Immature natural killer cell (primary cell): ENCODE data around the gene DENND4B. TPM values are rescaled to one million over a fixed set of nuclear protein-coding genes. Genes with fewer than 3 reads are reported as not detected.

Source experiments
- DNase-seq, 3 donors: peaks; one replicate each; pipeline ENCODE4 v3.0.0; 2022; ENCODE audit warnings: mixed read lengths in 1 of 3
- H3K27ac Mint-ChIP-seq, 6 donors: one replicate each; pipeline ENCODE4 v1.8.0; 2020; ENCODE audit warnings: mixed read lengths in 6 of 6, mild to moderate bottlenecking in 5 of 6, inconsistent platforms in 4 of 6, moderate library complexity in 3 of 6
- H3K27me3 Mint-ChIP-seq, 3 donors: one replicate each; pipeline ENCODE4 v1.8.0; 2020 to 2021; ENCODE audit warnings: low read depth in 3 of 3, mild to moderate bottlenecking in 3 of 3, mixed read lengths in 3 of 3, moderate library complexity in 3 of 3, inconsistent platforms in 1 of 3
- H3K36me3 Mint-ChIP-seq, 3 donors: one replicate each; pipeline ENCODE4 v1.8.0; 2020; ENCODE audit warnings: mixed read lengths in 3 of 3, inconsistent platforms in 2 of 3, mild to moderate bottlenecking in 2 of 3
- H3K4me1 Mint-ChIP-seq, 2 donors: one replicate each; pipeline ENCODE4 v1.8.0; 2020; ENCODE audit warnings: inconsistent platforms in 2 of 2, mild to moderate bottlenecking in 2 of 2, mixed read lengths in 2 of 2, moderate library complexity in 1 of 2
- H3K4me3 Mint-ChIP-seq, 5 donors: one replicate each; pipeline ENCODE4 v1.8.0; 2020; ENCODE audit warnings: mild to moderate bottlenecking in 5 of 5, mixed read lengths in 5 of 5, inconsistent platforms in 3 of 5, moderate library complexity in 3 of 5
- H3K9me3 Mint-ChIP-seq, 6 donors: one replicate each; pipeline ENCODE4 v1.8.0; 2020; ENCODE audit warnings: mild to moderate bottlenecking in 6 of 6, mixed read lengths in 6 of 6, inconsistent platforms in 4 of 6, moderate library complexity in 3 of 6
- polyA plus RNA-seq, 3 donors: library from polyadenylated mRNA; unstranded; fragments of 300-500 nt; fragmentation: Illumina TruSeq; gene quantifications; one replicate each; pipeline ENCODE4 v1.2.3, GENCODE V29; 2021

The DENND4B gene, protein sequence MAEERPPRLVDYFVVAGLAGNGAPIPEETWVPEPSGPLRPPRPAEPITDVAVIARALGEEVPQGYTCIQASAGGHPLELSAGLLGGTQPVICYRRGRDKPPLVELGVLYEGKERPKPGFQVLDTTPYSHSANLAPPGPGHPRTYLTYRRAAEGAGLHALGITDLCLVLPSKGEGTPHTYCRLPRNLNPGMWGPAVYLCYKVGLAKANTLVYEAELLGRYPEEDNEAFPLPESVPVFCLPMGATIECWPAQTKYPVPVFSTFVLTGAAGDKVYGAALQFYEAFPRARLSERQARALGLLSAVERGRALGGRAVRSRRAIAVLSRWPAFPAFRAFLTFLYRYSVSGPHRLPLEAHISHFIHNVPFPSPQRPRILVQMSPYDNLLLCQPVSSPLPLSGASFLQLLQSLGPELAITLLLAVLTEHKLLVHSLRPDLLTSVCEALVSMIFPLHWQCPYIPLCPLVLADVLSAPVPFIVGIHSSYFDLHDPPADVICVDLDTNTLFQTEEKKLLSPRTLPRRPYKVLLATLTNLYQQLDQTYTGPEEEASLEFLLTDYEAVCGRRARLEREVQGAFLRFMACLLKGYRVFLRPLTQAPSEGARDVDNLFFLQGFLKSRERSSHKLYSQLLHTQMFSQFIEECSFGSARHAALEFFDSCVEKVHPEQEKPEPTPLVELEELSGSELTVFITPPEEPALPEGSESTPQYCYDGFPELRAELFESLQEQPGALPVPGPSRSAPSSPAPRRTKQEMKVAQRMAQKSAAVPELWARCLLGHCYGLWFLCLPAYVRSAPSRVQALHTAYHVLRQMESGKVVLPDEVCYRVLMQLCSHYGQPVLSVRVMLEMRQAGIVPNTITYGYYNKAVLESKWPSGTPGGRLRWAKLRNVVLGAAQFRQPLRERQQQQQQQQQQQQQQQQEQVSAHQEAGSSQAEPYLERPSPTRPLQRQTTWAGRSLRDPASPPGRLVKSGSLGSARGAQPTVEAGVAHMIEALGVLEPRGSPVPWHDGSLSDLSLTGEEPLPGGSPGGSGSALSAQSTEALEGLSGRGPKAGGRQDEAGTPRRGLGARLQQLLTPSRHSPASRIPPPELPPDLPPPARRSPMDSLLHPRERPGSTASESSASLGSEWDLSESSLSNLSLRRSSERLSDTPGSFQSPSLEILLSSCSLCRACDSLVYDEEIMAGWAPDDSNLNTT (N-terminal part only)
- polyA plus RNA-seq = 10 to 100 TPM in 2 of 3 donors, 1 to 10 TPM in 1; 9.9 to 37.1 (median 11.5) TPM

DNA sequence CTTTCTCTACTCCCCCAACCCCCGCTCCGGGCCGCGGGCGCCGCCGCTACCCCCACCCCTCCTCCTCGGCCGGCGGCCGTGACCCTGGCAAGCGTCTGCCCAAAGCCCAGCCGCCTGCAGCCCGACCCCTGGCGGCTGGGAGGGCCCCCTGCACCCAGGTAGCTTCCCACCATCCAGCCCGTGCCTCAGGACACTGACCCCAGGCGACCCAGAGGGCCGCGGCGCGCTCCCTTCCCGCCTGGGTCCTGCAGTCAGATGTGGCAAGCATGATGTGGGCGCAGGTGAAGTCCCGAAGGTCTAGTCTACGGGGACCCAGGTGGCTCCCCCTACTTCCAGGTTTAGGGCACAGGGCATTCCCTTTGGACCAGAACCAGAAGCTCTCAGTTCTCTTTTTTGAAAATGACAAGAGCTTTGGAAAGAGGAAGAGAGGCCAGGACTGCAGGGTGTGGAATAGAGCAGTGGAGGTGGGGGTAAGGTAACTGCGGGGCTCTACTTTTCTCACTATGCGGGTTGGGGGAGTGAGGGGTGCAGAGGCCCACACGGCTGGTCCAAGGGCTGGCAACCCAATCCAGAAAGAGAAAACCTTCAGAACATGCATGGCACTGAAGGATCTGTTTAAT lies at the start of gene DENND4B:
Gene DENND4B, minus strand, starts transcription at position 97 of the 620 bp plus-strand sequence. CDS start 2,344 bp downstream, outside the sequence.
- H3K27ac Mint-ChIP-seq = peak within 1 kb of the TSS; percentile 96 to 100 (median 100)
- peaks cover 43 to 47% of the 10 kb centered on the region in 2 donors for H3K4me1 Mint-ChIP-seq
- peaks cover 11 to 23% (median 13%) of the 10 kb centered on the region in 3 donors for H3K27me3 Mint-ChIP-seq
- peaks cover 14 to 31% (median 23%) of the 10 kb centered on the region in 3 donors for H3K36me3 Mint-ChIP-seq
- no peaks in the 10 kb centered on the region for H3K9me3 Mint-ChIP-seq
- peak; percentile 79 to 82 (median 81) for DNase-seq
- peak within 1 kb of the TSS; percentile 93 to 100 (median 98) for H3K4me3 Mint-ChIP-seq

- no peak for DNase-seq
- Mint-ChIP-seq H3K9me3 (no peaks in the 10 kb centered on the region), H3K4me3 (no peak overlapping the region), H3K4me1 (peaks cover 21 to 38% of the 10 kb centered on the region in 2 donors), H3K36me3 (peaks cover 20 to 27% (median 21%) of the 10 kb centered on the region in 3 donors), H3K27ac (peak overlapping the region in 5 of 6 donors; percentile 40 to 76 (median 70)), H3K27me3 (peaks cover 3 to 11% (median 8%) of the 10 kb centered on the region in 3 donors)
Observed at GRCh38 chr1:153995640-153996039, 49.1 kb upstream of the DENND4B start.

- H3K27ac Mint-ChIP-seq = peak overlapping the region in 4 of 6 donors; percentile 40 to 76 (median 70)
- peaks cover 20 to 27% (median 25%) of the 10 kb centered on the region in 3 donors for H3K36me3 Mint-ChIP-seq
- H3K9me3 Mint-ChIP-seq = no peaks in the 10 kb centered on the region
- H3K27me3 Mint-ChIP-seq = peaks cover 7 to 15% (median 11%) of the 10 kb centered on the region in 3 donors
- no peak overlapping the region for H3K4me3 Mint-ChIP-seq
- H3K4me1 Mint-ChIP-seq = peaks cover 25 to 42% of the 10 kb centered on the region in 2 donors
- no peak for DNase-seq
Observed at GRCh38 chr1:153995202-153995601, 48.7 kb upstream of the DENND4B start.

DNA sequence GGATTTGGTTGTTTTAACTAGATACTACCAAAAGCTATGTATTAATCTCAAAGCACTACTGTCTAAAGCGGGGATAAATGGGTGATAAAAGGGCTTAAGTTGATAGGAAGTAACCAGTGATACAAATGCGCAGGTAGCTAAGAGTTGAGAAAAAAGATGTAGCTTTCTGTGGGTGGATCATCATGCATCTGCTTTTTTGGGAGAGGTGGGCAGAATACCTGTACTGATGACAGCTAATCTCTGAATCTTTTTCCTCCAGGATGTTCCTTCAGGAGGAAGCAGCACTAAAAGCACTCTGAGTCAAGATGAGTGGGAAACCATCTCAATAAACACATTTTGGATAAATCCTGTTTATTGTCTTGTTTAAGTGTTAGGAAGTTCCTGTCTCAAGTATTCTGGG lies 45.3 kb upstream of the DENND4B start:
- H3K27ac Mint-ChIP-seq = peak overlapping the region; percentile 98 to 100 (median 99)
- peaks cover 33 to 48% of the 10 kb centered on the region in 2 donors for H3K4me1 Mint-ChIP-seq
- H3K9me3 Mint-ChIP-seq = no peaks in the 10 kb centered on the region
- H3K36me3 Mint-ChIP-seq = peaks cover 20 to 27% (median 25%) of the 10 kb centered on the region in 3 donors
- H3K4me3 Mint-ChIP-seq = peak overlapping the region; percentile 95 to 99 (median 98)
- DNase-seq = no peak
- H3K27me3 Mint-ChIP-seq = peaks cover 7 to 18% (median 7%) of the 10 kb centered on the region in 3 donors

GRCh38 chr1:153991151-153991630 lies 44.7 kb upstream of the DENND4B start:
- Mint-ChIP-seq H3K4me3 (peak overlapping the region; percentile 95 to 99 (median 98)), H3K36me3 (peaks cover 20 to 27% (median 25%) of the 10 kb centered on the region in 3 donors), H3K27ac (peak overlapping the region; percentile 98 to 100 (median 99)), H3K9me3 (no peaks in the 10 kb centered on the region), H3K27me3 (peaks cover 7 to 21% (median 7%) of the 10 kb centered on the region in 3 donors), H3K4me1 (peaks cover 38 to 55% of the 10 kb centered on the region in 2 donors)
- DNase-seq = no peak

DNA sequence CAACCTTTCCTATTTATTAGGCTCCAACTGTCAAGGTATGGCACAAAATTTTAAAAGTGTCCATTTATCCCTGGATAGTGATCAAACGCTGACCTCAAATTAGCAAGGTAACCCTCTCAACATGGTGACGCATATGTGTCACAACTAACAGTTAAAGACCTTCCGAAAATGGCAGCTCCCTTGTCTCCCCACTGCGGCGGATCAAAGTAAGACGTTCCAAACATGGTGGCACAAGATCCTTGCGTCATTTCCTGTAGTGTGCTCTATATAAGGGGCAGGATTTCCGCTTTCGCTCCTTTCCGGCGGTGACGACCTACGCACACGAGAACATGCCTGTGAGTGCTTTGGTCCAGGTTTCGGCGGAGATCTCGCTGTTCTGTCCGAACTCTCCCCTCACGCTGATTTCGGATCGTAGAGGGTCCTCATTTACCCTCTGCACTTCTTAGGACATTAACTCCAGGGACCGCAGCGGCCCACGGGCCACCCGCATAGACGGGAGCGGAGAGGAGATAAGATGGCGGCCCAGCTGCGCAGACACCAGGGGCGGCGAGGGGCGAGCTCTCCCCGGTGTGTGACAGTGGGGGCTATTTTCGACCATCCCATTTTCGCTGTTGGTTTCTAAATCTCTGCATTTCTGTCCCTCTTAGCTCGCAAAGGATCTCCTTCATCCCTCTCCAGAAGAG lies 44.1 kb upstream of the DENND4B start, which contains the start of gene RPS27:
Gene RPS27, plus strand, starts transcription at position 295 of the 683 bp plus-strand sequence. Its CDS starts 35 bp downstream, at position 330.
- no peaks in the 10 kb centered on the region for H3K9me3 Mint-ChIP-seq
- peaks cover 9 to 21% (median 11%) of the 10 kb centered on the region in 3 donors for H3K27me3 Mint-ChIP-seq
- peak within 1 kb of the TSS; percentile 95 to 99 (median 98) for H3K4me3 Mint-ChIP-seq
- peaks cover 18 to 25% (median 24%) of the 10 kb centered on the region in 3 donors for H3K36me3 Mint-ChIP-seq
- H3K27ac Mint-ChIP-seq = peak within 1 kb of the TSS; percentile 98 to 100 (median 99)
- peak; percentile 91 to 95 (median 94) for DNase-seq
- H3K4me1 Mint-ChIP-seq = peaks cover 40 to 58% of the 10 kb centered on the region in 2 donors

DNA sequence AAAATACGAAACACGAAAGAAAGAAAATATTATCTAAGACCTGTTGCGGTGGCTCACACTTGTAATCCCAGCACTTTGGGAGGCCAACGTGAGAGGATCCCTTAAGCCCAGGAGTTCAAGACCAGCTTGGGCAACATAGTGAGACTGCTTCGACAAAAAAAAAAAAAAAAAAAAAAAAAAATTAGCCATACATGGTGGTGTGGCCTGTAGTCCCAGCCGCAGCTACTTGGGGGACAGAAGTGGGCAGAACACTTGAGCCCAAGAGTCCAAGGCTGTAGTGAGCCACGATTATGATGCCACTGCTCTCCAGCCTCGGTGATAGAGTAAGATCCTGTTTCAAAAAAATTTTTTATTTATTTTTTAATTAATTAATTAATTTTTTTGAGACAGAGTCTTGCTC lies 41.1 kb upstream of the DENND4B start:
- no peak for DNase-seq
- H3K4me3 Mint-ChIP-seq = no peak overlapping the region
- H3K27me3 Mint-ChIP-seq = peaks cover 16 to 22% (median 19%) of the 10 kb centered on the region in 3 donors
- no peaks in the 10 kb centered on the region for H3K9me3 Mint-ChIP-seq
- H3K27ac Mint-ChIP-seq = peak overlapping the region in 3 of 6 donors; percentile 26 to 86 (median 75)
- H3K36me3 Mint-ChIP-seq = peaks cover 11 to 14% (median 14%) of the 10 kb centered on the region in 3 donors
- H3K4me1 Mint-ChIP-seq = peaks cover 36 to 42% of the 10 kb centered on the region in 2 donors

DNA sequence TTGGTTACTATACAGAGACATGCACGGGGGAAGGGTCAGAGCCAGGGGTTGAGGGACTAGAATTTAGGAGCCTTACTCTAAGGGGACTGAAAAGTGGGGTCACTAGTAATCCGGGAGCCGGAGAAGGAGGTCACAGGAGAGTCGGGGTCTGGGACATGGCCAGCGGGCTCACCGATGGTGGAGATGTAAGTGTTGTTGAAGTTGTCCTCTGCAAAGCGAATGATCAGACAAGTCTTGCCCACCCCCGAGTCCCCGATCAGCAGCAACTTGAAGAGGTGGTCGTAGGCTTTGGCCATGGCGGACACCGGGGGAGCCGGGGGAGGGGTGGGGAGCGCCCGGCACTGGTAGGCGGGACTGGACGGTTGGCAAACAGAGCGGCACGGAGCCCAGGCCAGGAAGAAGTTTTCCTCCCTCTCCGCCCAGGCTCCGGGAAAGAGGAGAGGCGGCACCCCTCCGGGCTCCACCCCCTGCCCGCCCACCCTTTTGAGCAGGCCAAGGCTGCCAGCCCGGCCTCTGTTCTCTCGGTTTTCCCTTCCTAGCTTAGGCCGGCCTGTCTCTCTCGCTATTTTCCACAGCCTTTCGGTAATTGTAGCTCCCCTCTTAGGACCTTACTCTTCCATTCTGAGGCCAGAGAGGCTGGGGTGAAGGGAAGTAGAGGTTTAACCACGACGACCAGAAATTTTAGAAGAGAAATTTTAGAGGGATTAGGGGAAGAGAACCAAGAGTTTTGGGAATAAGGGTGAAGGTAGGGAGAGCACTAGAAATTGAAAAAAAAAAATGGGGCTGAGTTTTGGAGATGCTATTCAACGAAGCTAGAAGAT lies 39.6 kb upstream of the DENND4B start, which contains the start of gene RAB13:
Gene RAB13, minus strand, starts transcription at position 399 of the 821 bp plus-strand sequence. Its CDS starts 103 bp downstream, at position 296.
- H3K4me3 Mint-ChIP-seq = peak within 1 kb of the TSS; percentile 2 to 70 (median 40)
- peaks cover 23 to 27% of the 10 kb centered on the region in 2 donors for H3K4me1 Mint-ChIP-seq
- DNase-seq = no peak
- H3K27me3 Mint-ChIP-seq = peaks cover 15 to 22% (median 16%) of the 10 kb centered on the region in 3 donors
- H3K9me3 Mint-ChIP-seq = no peaks in the 10 kb centered on the region
- peak within 1 kb of the TSS; percentile 69 to 89 (median 84) for H3K27ac Mint-ChIP-seq
- H3K36me3 Mint-ChIP-seq = peaks cover under 1 to 4% (median 2%) of the 10 kb centered on the region in 3 donors

- no peak for DNase-seq
- Mint-ChIP-seq H3K4me1 (peaks cover 16 to 20% of the 10 kb centered on the region in 2 donors), H3K4me3 (peak overlapping the region in 1 of 5 donors; percentile 70), H3K36me3 (peaks cover 0 to 2% (median 0%) of the 10 kb centered on the region in 3 donors), H3K27ac (peak overlapping the region in 1 of 6 donors; percentile 44), H3K9me3 (no peaks in the 10 kb centered on the region), H3K27me3 (peaks cover 8 to 18% (median 13%) of the 10 kb centered on the region in 3 donors)
Observed at GRCh38 chr1:153985341-153985912, 38.9 kb upstream of the DENND4B start.

GRCh38 chr1:153984123-153984894 lies 37.8 kb upstream of the DENND4B start:
- Mint-ChIP-seq H3K9me3 (no peaks in the 10 kb centered on the region), H3K36me3 (no peaks in the 10 kb centered on the region), H3K4me1 (peaks cover 10 to 16% of the 10 kb centered on the region in 2 donors), H3K27me3 (peaks cover 5 to 16% (median 12%) of the 10 kb centered on the region in 3 donors), H3K27ac (no peak overlapping the region), H3K4me3 (no peak overlapping the region)
- no peak for DNase-seq
